Measurements from ENCODE around the gene PNMA6A. TPM values are rescaled to one million over a fixed set of nuclear protein-coding genes. Genes with fewer than 3 reads are reported as not detected.
A peak's percentile ranks its signal among the peaks of the same experiment; 100 is the strongest.

PNMA6A gene
- total and polyA plus RNA-seq, 2 of the 13 experiments (the other 11 are each of a cell fraction or from before 2014, with no cell fraction given), result 0.11 to 0.66 TPM

DNA sequence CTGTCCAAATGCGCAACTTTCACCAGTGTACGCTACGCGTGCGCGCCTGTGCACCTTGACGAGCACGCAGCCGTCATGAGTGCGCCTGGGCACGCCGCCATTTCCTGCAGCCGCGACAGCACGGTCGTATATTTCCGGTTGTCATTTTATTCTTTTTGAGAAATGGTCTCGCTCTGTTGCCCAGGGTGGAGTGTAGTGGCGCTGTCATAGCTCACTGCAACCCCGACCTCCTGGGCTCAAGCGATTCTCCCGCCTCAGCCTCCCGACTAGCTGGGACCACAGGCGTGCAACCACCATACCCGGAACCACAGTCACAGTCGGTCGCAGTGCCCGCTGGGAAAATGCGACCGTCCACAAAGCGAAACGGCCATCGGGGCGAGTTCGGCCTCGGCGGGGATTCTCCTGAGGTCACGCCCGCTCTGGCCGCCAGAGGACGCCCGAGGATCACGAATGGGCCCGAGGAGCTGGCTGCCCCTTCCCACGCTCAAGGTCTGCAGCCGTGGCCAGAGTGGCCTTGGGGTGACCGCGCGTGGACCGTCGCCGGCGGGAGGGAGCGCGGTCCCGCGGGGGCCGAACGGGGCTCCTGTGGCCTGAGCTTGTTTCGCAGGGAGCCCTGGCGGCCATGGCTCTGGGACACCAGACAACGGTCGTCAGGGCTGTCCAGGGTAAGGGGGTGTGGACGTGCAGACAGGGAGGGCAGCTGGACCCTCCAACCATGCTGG, 39.7 kb upstream of the PNMA6A start (continued):
- TF ChIP-seq ZNF543 (CRISPR knock-in tag; IDR thresholded peaks at IDR 0.05) (no peak), NR2C2 (CRISPR knock-in tag; IDR thresholded peaks at IDR 0.05; ENCODE audit: borderline replicate concordance) (no peak), KAT8 (CRISPR knock-in tag; IDR thresholded peaks at IDR 0.05) (peak; percentile 46; the same call in 1 of the 2 replicates), ELF1 (CRISPR knock-in tag; IDR thresholded peaks at IDR 0.05) (peak; percentile 63), ZNF12 (CRISPR knock-in tag; IDR thresholded peaks at IDR 0.05) (no peak), ZNF143 (CRISPR knock-in tag; IDR thresholded peaks at IDR 0.05) (peak; percentile 81), ZNF333 (CRISPR knock-in tag; IDR thresholded peaks at IDR 0.05; ENCODE audit: borderline replicate concordance) (no peak), WIZ (CRISPR knock-in tag; IDR thresholded peaks at IDR 0.05) (no peak), GPN1 (CRISPR knock-in tag; IDR thresholded peaks at IDR 0.05; ENCODE audit: borderline replicate concordance) (no peak), MATR3 (CRISPR knock-in tag; IDR thresholded peaks at IDR 0.05) (no peak), ZNF883 (CRISPR knock-in tag; IDR thresholded peaks at IDR 0.05; ENCODE audit: not compliant biosample characterization) (no peak), RXRA (CRISPR knock-in tag; IDR thresholded peaks at IDR 0.05) (0 out of 2 replicates have a peak, but pooled peaks have one; percentile 25), ATAD3A (CRISPR knock-in tag; IDR thresholded peaks at IDR 0.05) (no peak), TBL1XR1 (IDR thresholded peaks at IDR 0.05; ENCODE audit: borderline replicate concordance, low read length, partially characterized antibody) (no peak), KAT7 (CRISPR knock-in tag; IDR thresholded peaks at IDR 0.05; ENCODE audit: borderline replicate concordance) (no peak), ETV6 (CRISPR knock-in tag; conservative IDR thresholded peaks at IDR 0.05) (no peak), ATF7 (IDR thresholded peaks at IDR 0.05) (no peak), ATF7 (CRISPR knock-in tag; IDR thresholded peaks at IDR 0.05) (no peak)
- TF ChIP-seq, protein P1, sequence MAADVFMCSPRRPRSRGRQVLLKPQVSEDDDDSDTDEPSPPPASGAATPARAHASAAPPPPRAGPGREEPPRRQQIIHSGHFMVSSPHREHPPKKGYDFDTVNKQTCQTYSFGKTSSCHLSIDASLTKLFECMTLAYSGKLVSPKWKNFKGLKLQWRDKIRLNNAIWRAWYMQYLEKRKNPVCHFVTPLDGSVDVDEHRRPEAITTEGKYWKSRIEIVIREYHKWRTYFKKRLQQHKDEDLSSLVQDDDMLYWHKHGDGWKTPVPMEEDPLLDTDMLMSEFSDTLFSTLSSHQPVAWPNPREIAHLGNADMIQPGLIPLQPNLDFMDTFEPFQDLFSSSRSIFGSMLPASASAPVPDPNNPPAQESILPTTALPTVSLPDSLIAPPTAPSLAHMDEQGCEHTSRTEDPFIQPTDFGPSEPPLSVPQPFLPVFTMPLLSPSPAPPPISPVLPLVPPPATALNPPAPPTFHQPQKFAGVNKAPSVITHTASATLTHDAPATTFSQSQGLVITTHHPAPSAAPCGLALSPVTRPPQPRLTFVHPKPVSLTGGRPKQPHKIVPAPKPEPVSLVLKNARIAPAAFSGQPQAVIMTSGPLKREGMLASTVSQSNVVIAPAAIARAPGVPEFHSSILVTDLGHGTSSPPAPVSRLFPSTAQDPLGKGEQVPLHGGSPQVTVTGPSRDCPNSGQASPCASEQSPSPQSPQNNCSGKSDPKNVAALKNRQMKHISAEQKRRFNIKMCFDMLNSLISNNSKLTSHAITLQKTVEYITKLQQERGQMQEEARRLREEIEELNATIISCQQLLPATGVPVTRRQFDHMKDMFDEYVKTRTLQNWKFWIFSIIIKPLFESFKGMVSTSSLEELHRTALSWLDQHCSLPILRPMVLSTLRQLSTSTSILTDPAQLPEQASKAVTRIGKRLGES (CRISPR knock-in tag; IDR thresholded peaks at IDR 0.05; ENCODE audit: borderline replicate concordance), result no peak
- TF ChIP-seq, protein P2, sequence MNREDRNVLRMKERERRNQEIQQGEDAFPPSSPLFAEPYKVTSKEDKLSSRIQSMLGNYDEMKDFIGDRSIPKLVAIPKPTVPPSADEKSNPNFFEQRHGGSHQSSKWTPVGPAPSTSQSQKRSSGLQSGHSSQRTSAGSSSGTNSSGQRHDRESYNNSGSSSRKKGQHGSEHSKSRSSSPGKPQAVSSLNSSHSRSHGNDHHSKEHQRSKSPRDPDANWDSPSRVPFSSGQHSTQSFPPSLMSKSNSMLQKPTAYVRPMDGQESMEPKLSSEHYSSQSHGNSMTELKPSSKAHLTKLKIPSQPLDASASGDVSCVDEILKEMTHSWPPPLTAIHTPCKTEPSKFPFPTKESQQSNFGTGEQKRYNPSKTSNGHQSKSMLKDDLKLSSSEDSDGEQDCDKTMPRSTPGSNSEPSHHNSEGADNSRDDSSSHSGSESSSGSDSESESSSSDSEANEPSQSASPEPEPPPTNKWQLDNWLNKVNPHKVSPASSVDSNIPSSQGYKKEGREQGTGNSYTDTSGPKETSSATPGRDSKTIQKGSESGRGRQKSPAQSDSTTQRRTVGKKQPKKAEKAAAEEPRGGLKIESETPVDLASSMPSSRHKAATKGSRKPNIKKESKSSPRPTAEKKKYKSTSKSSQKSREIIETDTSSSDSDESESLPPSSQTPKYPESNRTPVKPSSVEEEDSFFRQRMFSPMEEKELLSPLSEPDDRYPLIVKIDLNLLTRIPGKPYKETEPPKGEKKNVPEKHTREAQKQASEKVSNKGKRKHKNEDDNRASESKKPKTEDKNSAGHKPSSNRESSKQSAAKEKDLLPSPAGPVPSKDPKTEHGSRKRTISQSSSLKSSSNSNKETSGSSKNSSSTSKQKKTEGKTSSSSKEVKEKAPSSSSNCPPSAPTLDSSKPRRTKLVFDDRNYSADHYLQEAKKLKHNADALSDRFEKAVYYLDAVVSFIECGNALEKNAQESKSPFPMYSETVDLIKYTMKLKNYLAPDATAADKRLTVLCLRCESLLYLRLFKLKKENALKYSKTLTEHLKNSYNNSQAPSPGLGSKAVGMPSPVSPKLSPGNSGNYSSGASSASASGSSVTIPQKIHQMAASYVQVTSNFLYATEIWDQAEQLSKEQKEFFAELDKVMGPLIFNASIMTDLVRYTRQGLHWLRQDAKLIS (CRISPR knock-in tag; IDR thresholded peaks at IDR 0.05), result no peak
- TF ChIP-seq, protein P3, sequence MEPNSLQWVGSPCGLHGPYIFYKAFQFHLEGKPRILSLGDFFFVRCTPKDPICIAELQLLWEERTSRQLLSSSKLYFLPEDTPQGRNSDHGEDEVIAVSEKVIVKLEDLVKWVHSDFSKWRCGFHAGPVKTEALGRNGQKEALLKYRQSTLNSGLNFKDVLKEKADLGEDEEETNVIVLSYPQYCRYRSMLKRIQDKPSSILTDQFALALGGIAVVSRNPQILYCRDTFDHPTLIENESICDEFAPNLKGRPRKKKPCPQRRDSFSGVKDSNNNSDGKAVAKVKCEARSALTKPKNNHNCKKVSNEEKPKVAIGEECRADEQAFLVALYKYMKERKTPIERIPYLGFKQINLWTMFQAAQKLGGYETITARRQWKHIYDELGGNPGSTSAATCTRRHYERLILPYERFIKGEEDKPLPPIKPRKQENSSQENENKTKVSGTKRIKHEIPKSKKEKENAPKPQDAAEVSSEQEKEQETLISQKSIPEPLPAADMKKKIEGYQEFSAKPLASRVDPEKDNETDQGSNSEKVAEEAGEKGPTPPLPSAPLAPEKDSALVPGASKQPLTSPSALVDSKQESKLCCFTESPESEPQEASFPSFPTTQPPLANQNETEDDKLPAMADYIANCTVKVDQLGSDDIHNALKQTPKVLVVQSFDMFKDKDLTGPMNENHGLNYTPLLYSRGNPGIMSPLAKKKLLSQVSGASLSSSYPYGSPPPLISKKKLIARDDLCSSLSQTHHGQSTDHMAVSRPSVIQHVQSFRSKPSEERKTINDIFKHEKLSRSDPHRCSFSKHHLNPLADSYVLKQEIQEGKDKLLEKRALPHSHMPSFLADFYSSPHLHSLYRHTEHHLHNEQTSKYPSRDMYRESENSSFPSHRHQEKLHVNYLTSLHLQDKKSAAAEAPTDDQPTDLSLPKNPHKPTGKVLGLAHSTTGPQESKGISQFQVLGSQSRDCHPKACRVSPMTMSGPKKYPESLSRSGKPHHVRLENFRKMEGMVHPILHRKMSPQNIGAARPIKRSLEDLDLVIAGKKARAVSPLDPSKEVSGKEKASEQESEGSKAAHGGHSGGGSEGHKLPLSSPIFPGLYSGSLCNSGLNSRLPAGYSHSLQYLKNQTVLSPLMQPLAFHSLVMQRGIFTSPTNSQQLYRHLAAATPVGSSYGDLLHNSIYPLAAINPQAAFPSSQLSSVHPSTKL (CRISPR knock-in tag; IDR thresholded peaks at IDR 0.05), result 0 out of 2 replicates have a peak, but pooled peaks have one; percentile 13
